Fibroblast of the aortic adventitia (primary cell): ENCODE results near the gene PEX5L. TPM values are rescaled to one million over a fixed set of nuclear protein-coding genes. Genes with fewer than 3 reads are reported as not detected.
"Not testable (repeated sequence)": the region's sequence is repeated elsewhere in the genome, so short reads cannot be mapped to it uniquely, and the experiment has no call there.

Source experiments
- DNase-seq: peaks from one replicate; pipeline ENCODE4 v3.0.0-alpha.2; 2010; ENCODE audit warnings: low read depth
- H3K4me3 ChIP-seq: 2 replicates; pipeline ENCODE4 v1.5.1; 2011; ENCODE audit warnings: low read depth, mild to moderate bottlenecking, control low read depth, low read length, moderate library complexity
- total RNA-seq: library from RNA; depleted of rRNA; stranded (reverse); fragments of >200 nt; gene quantifications from 2 replicates; pipeline ENCODE4 v1.2.3, GENCODE V29; 2012; ENCODE audit warnings: low replicate concordance
- TF ChIP-seq, protein P1 (sequence below): IDR thresholded peaks from 2 replicates; pipeline ENCODE4 v1.5.1; 2011; ENCODE audit warnings: mild to moderate bottlenecking, low read length, control low read depth, inconsistent platforms; ENCODE audit not compliant: insufficient read depth

PEX5L gene
- total RNA-seq, 1 donor: 0.27 TPM

DNA sequence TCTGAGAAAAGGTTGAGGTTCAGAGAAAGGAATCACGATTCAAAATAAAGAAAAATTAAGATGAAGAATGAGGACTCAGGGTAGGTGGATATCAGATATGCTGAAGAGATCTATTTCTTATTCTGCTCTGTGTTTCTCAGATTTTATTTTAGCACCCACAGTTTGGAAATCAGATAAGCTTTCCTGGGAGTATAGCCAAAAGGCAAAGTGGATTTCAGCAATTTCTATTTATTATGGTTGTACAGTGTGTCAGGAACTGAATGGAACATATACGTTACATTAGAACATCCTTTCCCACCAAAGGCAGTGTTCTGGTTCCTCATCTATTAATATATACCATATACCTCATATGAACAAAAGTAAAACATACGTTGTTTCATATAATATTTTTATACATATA is 18.9 kb downstream of the PEX5L start:
- DNase-seq: peak; percentile 30
- no peak overlapping the region for H3K4me3 ChIP-seq
- TF ChIP-seq, protein P1, sequence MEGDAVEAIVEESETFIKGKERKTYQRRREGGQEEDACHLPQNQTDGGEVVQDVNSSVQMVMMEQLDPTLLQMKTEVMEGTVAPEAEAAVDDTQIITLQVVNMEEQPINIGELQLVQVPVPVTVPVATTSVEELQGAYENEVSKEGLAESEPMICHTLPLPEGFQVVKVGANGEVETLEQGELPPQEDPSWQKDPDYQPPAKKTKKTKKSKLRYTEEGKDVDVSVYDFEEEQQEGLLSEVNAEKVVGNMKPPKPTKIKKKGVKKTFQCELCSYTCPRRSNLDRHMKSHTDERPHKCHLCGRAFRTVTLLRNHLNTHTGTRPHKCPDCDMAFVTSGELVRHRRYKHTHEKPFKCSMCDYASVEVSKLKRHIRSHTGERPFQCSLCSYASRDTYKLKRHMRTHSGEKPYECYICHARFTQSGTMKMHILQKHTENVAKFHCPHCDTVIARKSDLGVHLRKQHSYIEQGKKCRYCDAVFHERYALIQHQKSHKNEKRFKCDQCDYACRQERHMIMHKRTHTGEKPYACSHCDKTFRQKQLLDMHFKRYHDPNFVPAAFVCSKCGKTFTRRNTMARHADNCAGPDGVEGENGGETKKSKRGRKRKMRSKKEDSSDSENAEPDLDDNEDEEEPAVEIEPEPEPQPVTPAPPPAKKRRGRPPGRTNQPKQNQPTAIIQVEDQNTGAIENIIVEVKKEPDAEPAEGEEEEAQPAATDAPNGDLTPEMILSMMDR: no peak

DNA sequence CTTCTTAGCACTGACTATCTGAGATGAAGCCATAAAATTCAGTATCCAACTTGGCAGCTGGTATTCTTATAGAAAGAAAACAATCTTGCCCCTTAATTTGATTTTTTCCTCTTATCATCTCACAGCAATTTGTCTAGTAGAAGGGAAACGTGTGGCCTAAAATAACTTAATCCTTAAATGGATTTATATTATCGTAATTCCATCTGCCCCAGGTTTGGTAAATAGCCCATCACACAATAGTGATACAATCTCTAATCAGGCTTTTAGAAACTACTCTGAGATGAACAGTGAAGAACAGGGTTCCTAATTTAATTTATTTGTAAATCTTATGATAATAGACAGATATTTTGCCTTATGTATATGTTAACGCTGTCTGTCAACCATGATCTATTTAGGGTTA is 24.8 kb downstream of the PEX5L start:
- TF ChIP-seq, protein P1: no peak
- DNase-seq: no peak
- H3K4me3 ChIP-seq: no peak overlapping the region

DNA sequence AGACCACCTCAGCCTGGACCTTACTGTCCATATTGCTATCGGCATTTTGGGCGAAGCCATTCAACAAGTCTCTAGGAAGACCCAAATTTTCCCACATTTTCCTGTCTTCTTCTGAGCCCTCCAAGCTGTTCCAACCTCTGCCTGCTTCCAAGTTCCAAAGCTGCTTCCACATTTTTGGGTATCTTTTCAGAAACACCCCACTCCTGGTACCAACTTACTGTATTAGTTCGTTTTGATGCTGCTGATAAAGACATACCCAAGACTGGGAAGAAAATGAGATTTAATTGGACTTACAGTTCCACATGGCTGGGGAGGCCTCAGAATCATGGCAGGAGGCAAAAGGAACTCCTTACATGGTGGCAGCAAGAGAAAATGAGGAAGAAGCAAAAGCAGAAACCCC is 28.4 kb downstream of the PEX5L start:
- not testable (repeated sequence) for H3K4me3 ChIP-seq, DNase-seq

DNA sequence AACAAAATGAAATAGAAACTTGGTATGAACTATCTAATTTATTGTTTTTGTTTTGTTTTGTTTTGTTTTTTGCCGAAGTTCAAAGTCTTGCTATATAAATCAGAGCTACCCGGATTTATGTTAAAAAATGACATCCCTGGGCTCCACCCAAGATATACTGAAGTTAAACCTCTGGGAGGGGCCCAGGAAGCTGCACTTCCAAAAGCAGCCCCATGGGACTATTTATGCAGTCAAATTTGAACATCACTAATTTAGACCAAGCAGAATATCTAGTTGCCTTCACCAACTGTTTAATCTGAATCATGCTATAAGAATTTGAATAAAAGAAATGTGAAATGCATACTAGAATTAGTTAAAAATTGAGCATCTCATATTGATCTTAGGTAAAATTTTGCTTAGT is 32.2 kb downstream of the PEX5L start:
- DNase-seq: no peak
- TF ChIP-seq, protein P1: no peak
- H3K4me3 ChIP-seq: no peak overlapping the region

DNA sequence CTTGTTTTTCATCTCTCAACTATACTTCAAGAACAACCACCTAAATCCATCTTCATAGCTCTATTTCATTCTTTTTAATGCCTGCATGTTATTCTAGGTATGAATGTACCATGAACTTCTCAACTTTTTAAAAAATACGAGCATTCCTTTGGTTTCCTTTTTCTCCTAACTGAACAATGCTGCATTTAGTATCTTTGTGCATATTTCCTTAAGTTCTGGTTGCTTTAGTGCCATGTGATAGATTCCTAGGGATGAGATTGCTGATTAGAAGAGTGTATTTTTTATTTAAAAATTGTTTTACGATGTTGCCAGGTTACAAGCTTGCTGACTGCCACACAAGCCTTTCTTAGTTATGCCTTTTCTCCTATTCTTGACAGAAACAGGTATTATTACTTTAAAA is 34.7 kb downstream of the PEX5L start:
- TF ChIP-seq, protein P1: no peak
- H3K4me3 ChIP-seq: no peak overlapping the region
- DNase-seq: no peak

GRCh38 chr3:180000500-180000899 is 36.2 kb downstream of the PEX5L start:
- no peak for DNase-seq
- H3K4me3 ChIP-seq: no peak overlapping the region
- TF ChIP-seq, protein P1: no peak

- no peak overlapping the region for H3K4me3 ChIP-seq
- no peak for DNase-seq
- TF ChIP-seq, protein P1: no peak
Observed at GRCh38 chr3:179995406-179995805, 41.3 kb downstream of the PEX5L start.
